GM12892 (cell line): ENCODE data around the gene TLR6.
"Not testable (repeated sequence)": the region's sequence is repeated elsewhere in the genome, so short reads cannot be mapped to it uniquely, and the experiment has no call there.

ENCODE experiments used
- DNase-seq: peaks from one replicate; pipeline ENCODE4 v3.0.0; 2011; ENCODE audit not compliant: insufficient read length
- FAIRE-seq: peaks from 2 replicates; lab custom pipeline; 2011; peaks lifted over from hg19 to GRCh38; lab: Jason Lieb, UNC
- POLR2A ChIP-seq: IDR thresholded peaks from 2 replicates; pipeline ENCODE4 v1.6.1; 2011; ENCODE audit warnings: low read depth, low read length, control low read depth
- POLR2AphosphoS5 ChIP-seq: IDR thresholded peaks from 2 replicates; pipeline ENCODE4 v1.6.1; 2011; ENCODE audit warnings: low read depth, low read length, control low read depth
- TAF1 ChIP-seq: IDR thresholded peaks from 2 replicates; pipeline ENCODE4 v1.6.1; 2011; ENCODE audit warnings: low read depth, mild to moderate bottlenecking, control low read depth, low read length, borderline replicate concordance

The TLR6 gene

DNA sequence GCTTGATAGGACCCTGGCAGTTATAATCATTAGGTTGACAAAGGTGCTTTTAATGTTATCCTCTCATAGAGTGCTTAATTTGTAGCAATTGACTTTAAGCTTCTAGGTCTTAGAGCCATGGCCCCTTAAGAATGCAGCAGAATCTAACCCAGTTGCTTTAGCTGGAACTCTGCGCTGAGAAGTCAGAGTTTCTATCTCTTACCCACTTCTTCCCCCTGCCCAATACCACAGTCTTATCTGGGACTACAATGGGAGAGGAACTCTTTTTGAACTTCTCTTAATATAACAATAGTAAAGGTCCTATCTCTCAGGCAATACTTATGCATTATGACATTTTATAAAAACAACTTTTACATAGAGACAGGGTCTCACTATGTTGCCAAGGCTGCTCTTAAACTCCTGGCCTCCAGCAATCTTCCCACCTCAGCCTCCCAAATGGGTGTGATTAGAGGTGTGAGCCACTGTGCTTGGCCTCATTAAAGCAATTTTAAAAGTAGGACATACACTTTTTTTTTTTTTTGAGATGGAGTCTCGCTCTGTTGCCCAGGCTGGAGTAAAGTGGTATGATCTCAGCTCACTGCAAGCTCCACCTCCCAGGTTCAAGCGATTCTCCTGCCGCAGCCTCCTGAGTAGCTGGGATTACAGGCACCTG, 75.7 kb downstream of the TLR6 start:
- TF ChIP-seq TAF1, result no peak
- TF ChIP-seq POLR2A, result no peak
- no peak for TF ChIP-seq POLR2AphosphoS5
- FAIRE-seq, result peak; percentile 67
- DNase-seq, result no peak

DNA sequence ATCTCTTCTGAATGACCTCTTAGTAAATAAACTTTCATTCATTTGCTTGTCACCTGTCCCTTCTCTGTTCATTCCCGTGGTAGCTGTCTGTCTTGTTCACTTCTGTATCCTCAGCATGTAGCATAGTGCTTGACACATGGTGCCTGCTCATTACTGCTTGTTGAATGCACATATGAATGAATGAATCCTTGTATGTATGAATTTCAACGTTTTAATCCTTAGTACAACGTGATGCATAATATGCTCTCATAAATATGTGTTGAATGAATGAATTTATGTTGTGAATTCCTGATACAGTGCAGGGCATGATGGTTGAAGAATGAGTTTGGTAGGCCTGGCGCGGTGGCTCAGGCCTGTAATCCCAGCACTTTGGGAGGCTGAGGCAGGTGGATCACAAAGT, 76.8 kb downstream of the TLR6 start:
- TF ChIP-seq POLR2AphosphoS5 (no peak), POLR2A (no peak), TAF1 (no peak)
- DNase-seq, result no peak
- FAIRE-seq, result peak; percentile 84

DNA sequence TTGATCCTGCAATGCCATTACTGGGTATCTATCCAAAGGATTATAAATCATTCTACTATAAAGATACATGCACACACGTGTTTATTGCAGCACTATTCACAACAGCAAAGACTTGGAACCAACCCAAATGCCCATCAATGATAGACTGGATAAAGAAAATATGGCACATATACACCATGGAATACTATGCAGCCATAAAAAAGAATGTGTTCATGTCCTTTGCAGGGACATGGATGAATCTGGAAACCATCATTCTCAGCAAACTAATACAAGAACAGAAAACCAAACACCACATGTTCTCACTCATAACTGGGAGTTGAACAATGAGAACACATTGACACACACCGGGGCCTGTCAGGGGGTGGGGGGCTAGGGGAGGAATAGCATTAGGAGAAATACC, 78.7 kb downstream of the TLR6 start:
- DNase-seq, FAIRE-seq: not testable (repeated sequence)

DNA sequence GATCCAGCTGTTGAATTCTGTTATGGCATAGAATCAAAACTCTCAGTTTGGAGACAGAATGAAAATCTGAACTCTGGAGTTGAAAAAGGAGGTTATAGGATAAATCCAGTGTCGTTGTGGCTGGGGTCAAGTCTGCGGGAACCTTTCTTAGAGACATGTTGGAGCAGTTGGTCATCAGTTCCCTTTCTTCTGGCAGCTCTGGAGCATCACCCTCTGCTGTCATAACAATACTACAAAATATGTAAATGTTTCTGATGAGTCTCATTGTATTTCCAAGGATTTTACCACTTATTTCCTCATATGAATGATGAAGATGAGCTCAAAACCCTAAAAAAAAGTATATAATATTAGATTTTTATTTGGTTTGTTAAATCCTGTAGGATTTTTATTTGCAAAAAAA, 81.3 kb downstream of the TLR6 start:
- TF ChIP-seq POLR2AphosphoS5 (no peak), TAF1 (no peak), POLR2A (no peak)
- DNase-seq (no peak), FAIRE-seq (peak; percentile 9)

DNA sequence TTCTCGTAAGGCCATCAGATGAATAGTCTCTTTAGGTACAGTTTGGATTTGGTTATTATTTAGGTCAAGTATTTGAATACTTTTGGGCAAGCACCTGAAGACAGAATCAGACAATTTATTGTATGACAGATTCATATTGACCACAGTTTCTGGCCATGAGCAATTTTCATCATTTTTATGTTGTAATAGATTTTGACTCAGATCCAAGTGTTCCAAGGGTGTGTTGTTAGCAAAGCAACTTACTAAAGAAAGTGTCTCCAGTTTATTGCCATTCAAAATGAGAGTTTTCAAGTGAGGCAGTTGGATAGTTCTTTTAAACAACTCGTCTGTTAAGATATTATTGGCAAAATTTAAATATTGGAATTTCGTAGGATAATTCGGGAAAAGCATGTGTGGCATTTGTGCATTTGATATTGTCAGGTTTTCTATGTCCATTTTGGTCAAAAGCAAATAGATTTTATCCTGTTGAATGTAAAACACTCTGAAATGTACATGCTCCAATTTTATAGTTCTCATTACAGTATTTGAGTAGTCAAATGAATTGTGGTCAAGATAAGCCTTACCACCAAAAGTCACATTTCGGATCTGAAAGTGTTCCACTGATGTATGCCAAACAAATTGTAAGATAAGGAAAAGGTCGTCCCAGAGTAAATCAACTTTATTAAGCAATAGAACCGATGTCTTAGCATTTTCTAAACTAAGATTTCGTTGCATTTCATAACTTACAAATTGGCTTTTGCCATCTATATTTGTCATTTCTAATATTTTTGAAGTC, 82.2 kb downstream of the TLR6 start:
- peak; percentile 82 for FAIRE-seq
- TF ChIP-seq TAF1, result no peak
- TF ChIP-seq POLR2AphosphoS5, result no peak
- TF ChIP-seq POLR2A, result no peak
- no peak for DNase-seq
